Mesodermal cell (in vitro differentiated cells): ENCODE data around the gene NT5DC2.

Source experiments
- H3K27ac ChIP-seq: 2 replicates; pipeline ENCODE4 v1.7.0; 2013; ENCODE audit warnings: mild to moderate bottlenecking, low read depth, low read length, moderate library complexity; ENCODE audit not compliant: severe bottlenecking
- H3K36me3 ChIP-seq: 2 replicates; pipeline ENCODE4 v1.7.1; 2013; ENCODE audit warnings: mild to moderate bottlenecking, low read length, moderate library complexity; ENCODE audit not compliant: control insufficient read depth, insufficient read depth
- H3K4me1 ChIP-seq: one replicate; pipeline ENCODE4 v1.7.1; 2013; ENCODE audit warnings: mild to moderate bottlenecking, low read length; ENCODE audit not compliant: insufficient read depth, control insufficient read depth, poor library complexity, severe bottlenecking
- H3K4me3 ChIP-seq: 2 replicates; pipeline ENCODE4 v1.7.0; 2013; ENCODE audit warnings: low read length, control low read depth, mild to moderate bottlenecking; ENCODE audit not compliant: insufficient read depth, poor library complexity, severe bottlenecking; ENCODE audit errors: extremely low read depth
- H3K9me3 ChIP-seq: 2 replicates; pipeline ENCODE4 v1.7.1; 2013; ENCODE audit warnings: mild to moderate bottlenecking, low read length, moderate library complexity; ENCODE audit not compliant: control insufficient read depth
- WGBS, 2 experiments: methylation state at CpG; one replicate each; pipeline ENCODE4 v1.1.5; 2013; ENCODE audit warnings: missing lambda C conversion rate in 2 of 2; ENCODE audit not compliant: insufficient coverage in 2 of 2; 5-methylcytosine and 5-hydroxymethylcytosine counted together

Gene NT5DC2

GRCh38 chr3:52503788-52504424 is 29.8 kb downstream of the NT5DC2 start:
- H3K4me1 ChIP-seq = no peaks in the 10 kb centered on the region
- no peaks in the 10 kb centered on the region for H3K36me3 ChIP-seq
- H3K27ac ChIP-seq = no peak overlapping the region
- H3K9me3 ChIP-seq = no peaks in the 10 kb centered on the region
- no peak overlapping the region for H3K4me3 ChIP-seq
- 79 to 81% methylated on average over 11 to 17 of the region's 23 CpGs for WGBS, 2 experiments

GRCh38 chr3:52502808-52503350 is 30.8 kb downstream of the NT5DC2 start:
- H3K27ac ChIP-seq = no peak overlapping the region
- no peaks in the 10 kb centered on the region for H3K9me3 ChIP-seq
- WGBS, 2 experiments = 91 to 95% methylated on average over 10 to 11 of the region's 11 CpGs
- H3K4me3 ChIP-seq = no peak overlapping the region
- H3K36me3 ChIP-seq = no peaks in the 10 kb centered on the region
- no peaks in the 10 kb centered on the region for H3K4me1 ChIP-seq

GRCh38 chr3:52502001-52502400 is 31.7 kb downstream of the NT5DC2 start:
- WGBS, 2 experiments = 87 to 89% methylated on average over 10 to 11 of the region's 11 CpGs
- H3K4me1 ChIP-seq = no peaks in the 10 kb centered on the region

GRCh38 chr3:52501046-52501445 is 32.6 kb downstream of the NT5DC2 start:
- H3K4me3 ChIP-seq = no peak overlapping the region
- H3K9me3 ChIP-seq = no peaks in the 10 kb centered on the region
- H3K27ac ChIP-seq = no peak overlapping the region

More at GRCh38 chr3:52502001-52502400, 31.7 kb downstream of the NT5DC2 start:
- H3K27ac ChIP-seq = no peak overlapping the region
- H3K4me3 ChIP-seq = no peak overlapping the region
- H3K9me3 ChIP-seq = no peaks in the 10 kb centered on the region
- no peaks in the 10 kb centered on the region for H3K36me3 ChIP-seq

GRCh38 chr3:52498137-52499054 is 35.3 kb downstream of the NT5DC2 start:
- Histone ChIP-seq H3K4me1 (peaks cover 4% of the 10 kb centered on the region), H3K4me3 (no peak overlapping the region), H3K27ac (no peak overlapping the region), H3K36me3 (peaks cover 3% of the 10 kb centered on the region), H3K9me3 (no peaks in the 10 kb centered on the region)
- WGBS, 2 experiments = 90 to 93% methylated on average over 20 to 22 of the region's 24 CpGs

More at GRCh38 chr3:52501046-52501445, 32.6 kb downstream of the NT5DC2 start:
- no peaks in the 10 kb centered on the region for H3K36me3 ChIP-seq
- 93 to 98% methylated on average over 8 to 11 of the region's 11 CpGs for WGBS, 2 experiments
- H3K4me1 ChIP-seq = no peaks in the 10 kb centered on the region

GRCh38 chr3:52495777-52496602 is 37.7 kb downstream of the NT5DC2 start:
- no peak overlapping the region for H3K4me3 ChIP-seq
- WGBS, 2 experiments = 90 to 92% methylated on average over 13 to 15 of the region's 16 CpGs
- no peak overlapping the region for H3K27ac ChIP-seq
- H3K4me1 ChIP-seq = peaks cover 9% of the 10 kb centered on the region
- no peaks in the 10 kb centered on the region for H3K9me3 ChIP-seq
- peaks cover 26% of the 10 kb centered on the region for H3K36me3 ChIP-seq

- WGBS, 2 experiments = 81 to 84% methylated on average over 19 to 22 of the region's 25 CpGs
- no peaks in the 10 kb centered on the region for H3K9me3 ChIP-seq
- peaks cover 33% of the 10 kb centered on the region for H3K36me3 ChIP-seq
- H3K27ac ChIP-seq = peak within 1 kb of the TSS; percentile 29
- H3K4me3 ChIP-seq = no peak within 1 kb of the TSS
- H3K4me1 ChIP-seq = peaks cover 18% of the 10 kb centered on the region
These were observed 38.7 kb downstream of the NT5DC2 start, which contains the start of gene STAB1 for GRCh38 chr3:52494886-52495495. TSS of gene STAB1 (plus strand) at chr3:52495338. CDS start at chr3:52495414, 76 bp downstream.

- Histone ChIP-seq H3K27ac (no peak overlapping the region), H3K4me3 (no peak overlapping the region), H3K4me1 (peaks cover 22% of the 10 kb centered on the region), H3K36me3 (peaks cover 38% of the 10 kb centered on the region), H3K9me3 (no peaks in the 10 kb centered on the region)
- 88 to 91% methylated on average over 6 to 7 of the region's 7 CpGs for WGBS, 2 experiments
These were observed 39.2 kb downstream of the NT5DC2 start for GRCh38 chr3:52494445-52494844.

GRCh38 chr3:52493232-52494017 is 40.2 kb downstream of the NT5DC2 start:
- H3K4me3 ChIP-seq = no peak overlapping the region
- H3K27ac ChIP-seq = no peak overlapping the region
- peaks cover 22% of the 10 kb centered on the region for H3K4me1 ChIP-seq
- H3K9me3 ChIP-seq = no peaks in the 10 kb centered on the region
- WGBS, 2 experiments = 90 to 94% methylated on average over 4 to 5 of the region's 7 CpGs
- H3K36me3 ChIP-seq = peaks cover 49% of the 10 kb centered on the region
